Right lobe of liver (tissue), 6 donors: Measurements from ENCODE around the gene ZDHHC14. TPM values are rescaled to one million over a fixed set of nuclear protein-coding genes. Genes with fewer than 3 reads are reported as not detected.
"Not testable (repeated sequence)": the region's sequence is repeated elsewhere in the genome, so short reads cannot be mapped to it uniquely, and the experiment has no call there.

ENCODE experiments used
- ATAC-seq, 4 donors: fragments of 200-7000 bp; cut with Tn5 transposase; one replicate each; pipeline ENCODE4 v1.9.1; 2020; ENCODE audit warnings: mild to moderate bottlenecking in 4 of 4, moderate library complexity in 4 of 4
- DNase-seq, 3 donors: peaks; one replicate each; pipeline ENCODE4 v3.0.0-alpha.2; 2020
- H3K27ac ChIP-seq, 3 donors: fragments of 200-600 bp; one replicate each; pipeline ENCODE4 v1.8.0; 2022
- H3K27me3 ChIP-seq, 2 donors: fragments of 200-600 bp; one replicate each; pipeline ENCODE4 v1.8.0; 2022
- H3K36me3 ChIP-seq, 4 donors: fragments of 200-600 bp; sonication (generic) in 1 of 4; one replicate each; pipeline versions ENCODE4 v1.5.1 to v1.8.0; 2017 to 2022; ENCODE audit warnings: control low read depth in 1 of 4
- H3K4me1 ChIP-seq, 4 donors: fragments of 200-600 bp; sonication (generic) in 1 of 4; one replicate each; pipeline versions ENCODE4 v1.5.1 to v1.8.0; 2017 to 2022; ENCODE audit warnings: control low read depth in 1 of 4
- H3K4me3 ChIP-seq, 3 donors: fragments of 200-600 bp; one replicate each; pipeline ENCODE4 v1.8.0; 2022
- H3K9me3 ChIP-seq, 4 donors: fragments of 200-600 bp; sonication (generic) in 1 of 4; one replicate each; pipeline versions ENCODE4 v1.5.1 to v1.8.0; 2017 to 2022; ENCODE audit warnings: control low read depth in 1 of 4
- POLR2A ChIP-seq: fragments of 450-650 bp; IDR thresholded peaks from one replicate; pipeline ENCODE4 v1.6.1; 2017; ENCODE audit warnings: antibody characterized with exemption, mild to moderate bottlenecking
- WGBS: methylation state at CpG from one replicate; pipeline ENCODE4 v1.1.6; 2018; ENCODE audit warnings: low coverage, low lambda C conversion rate; ENCODE audit not compliant: insufficient coverage; ENCODE audit errors: missing lambda C conversion rate; 5-methylcytosine and 5-hydroxymethylcytosine counted together
- intact Hi-C, 2 donors: fragments of 100-400 bp; cut with DNase I; formaldehyde crosslinking; loops; one replicate each; pipeline versions ENCODE4 v1.11.2 to v1.14.1; 2022
- total RNA-seq, 6 experiments: library from RNA; depleted of rRNA in 2 of 6; stranded (reverse); fragments of >200 nt in 2 of 6; fragmentation: NEBNext Ultra II Directional in 3 of 6; extraction: Animal tissue kit (Norgen Biotek cat#: 25700) in 3 of 6; gene quantifications; one replicate each; pipeline versions ENCODE4 v1.1.0 to v1.2.4, GENCODE V29; 2016 to 2023
- TF ChIP-seq, protein P1 (sequence below), 4 donors: fragments of 200-600 bp in 3 of 4; fragments of 450-650 bp in 1 of 4; IDR thresholded peaks; one replicate each; pipeline versions ENCODE4 v1.5.1 to v1.8.0; 2016 to 2022; ENCODE audit warnings: antibody characterized with exemption in 4 of 4, mild to moderate bottlenecking in 2 of 4
- donor health status: DM: no; HTN: yes; CAD: no.
- donor health status: DM: no; HTN: no; CAD: no.
- donor health status: DM: no; HTN: no; CAD: no.
- donor health status: DM: no; HTN: yes; CAD: no.
- donor health status: DM: no; HTN: yes; CAD: no.

Gene ZDHHC14
- total RNA-seq, 6 experiments from 2014 or later: 7.3 to 13.0 (median 10.3) TPM

DNA sequence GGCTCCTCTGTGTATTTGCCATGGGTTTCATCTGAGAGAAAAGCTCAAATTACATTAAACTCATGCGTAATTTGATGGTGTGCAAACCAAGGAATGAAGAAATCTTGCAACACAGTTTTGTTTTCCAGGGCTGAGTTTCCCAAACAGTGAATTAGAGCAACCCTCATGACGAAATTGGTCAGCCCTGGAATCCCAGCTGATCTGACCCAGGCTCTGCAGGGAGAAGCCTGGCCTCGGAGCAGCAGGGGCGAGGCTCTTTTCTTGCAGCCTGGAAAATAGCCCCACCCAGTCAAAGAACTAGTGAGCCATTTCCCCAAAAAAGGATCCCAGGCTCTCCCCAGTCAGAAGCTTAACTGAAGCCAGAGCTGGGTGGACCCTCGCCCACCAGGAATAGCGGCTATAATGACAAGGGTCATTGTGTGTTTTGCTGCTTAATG lies 334.8 kb downstream of the ZDHHC14 start:
- H3K9me3 ChIP-seq: no peaks in the 10 kb centered on the region
- ATAC-seq: peak; percentile 61 to 82 (median 74)
- 58% methylated on average over 3 of the region's 6 CpGs for WGBS
- H3K4me1 ChIP-seq: no peaks in the 10 kb centered on the region
- no peaks in the 10 kb centered on the region for H3K36me3 ChIP-seq
- TF ChIP-seq POLR2A: no peak
- TF ChIP-seq, protein P1, sequence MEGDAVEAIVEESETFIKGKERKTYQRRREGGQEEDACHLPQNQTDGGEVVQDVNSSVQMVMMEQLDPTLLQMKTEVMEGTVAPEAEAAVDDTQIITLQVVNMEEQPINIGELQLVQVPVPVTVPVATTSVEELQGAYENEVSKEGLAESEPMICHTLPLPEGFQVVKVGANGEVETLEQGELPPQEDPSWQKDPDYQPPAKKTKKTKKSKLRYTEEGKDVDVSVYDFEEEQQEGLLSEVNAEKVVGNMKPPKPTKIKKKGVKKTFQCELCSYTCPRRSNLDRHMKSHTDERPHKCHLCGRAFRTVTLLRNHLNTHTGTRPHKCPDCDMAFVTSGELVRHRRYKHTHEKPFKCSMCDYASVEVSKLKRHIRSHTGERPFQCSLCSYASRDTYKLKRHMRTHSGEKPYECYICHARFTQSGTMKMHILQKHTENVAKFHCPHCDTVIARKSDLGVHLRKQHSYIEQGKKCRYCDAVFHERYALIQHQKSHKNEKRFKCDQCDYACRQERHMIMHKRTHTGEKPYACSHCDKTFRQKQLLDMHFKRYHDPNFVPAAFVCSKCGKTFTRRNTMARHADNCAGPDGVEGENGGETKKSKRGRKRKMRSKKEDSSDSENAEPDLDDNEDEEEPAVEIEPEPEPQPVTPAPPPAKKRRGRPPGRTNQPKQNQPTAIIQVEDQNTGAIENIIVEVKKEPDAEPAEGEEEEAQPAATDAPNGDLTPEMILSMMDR (IDR thresholded peaks at IDR 0.05): no peak
- no peak overlapping the region for H3K27ac ChIP-seq
- H3K4me3 ChIP-seq: no peak overlapping the region
- DNase-seq: peak in 2 of 3 donors; percentile 27 to 54
- H3K27me3 ChIP-seq: no peaks in the 10 kb centered on the region
- intact Hi-C loops: no loop called here

- WGBS: 73% methylated on average over 12 of the region's 12 CpGs
- Histone ChIP-seq H3K9me3 (no peaks in the 10 kb centered on the region), H3K4me3 (no peak overlapping the region), H3K36me3 (no peaks in the 10 kb centered on the region), H3K27ac (no peak overlapping the region), H3K27me3 (no peaks in the 10 kb centered on the region), H3K4me1 (no peaks in the 10 kb centered on the region)
- intact Hi-C loops: no loop called here
- DNase-seq: no peak
- ATAC-seq: no peak
- TF ChIP-seq, protein P1 (IDR thresholded peaks at IDR 0.05): no peak
- TF ChIP-seq POLR2A: no peak
Measured at GRCh38 chr6:157716251-157716995, 335.4 kb downstream of the ZDHHC14 start.

- no peak for ATAC-seq
- no peak for DNase-seq
- no peaks in the 10 kb centered on the region for H3K27me3 ChIP-seq
Measured at GRCh38 chr6:157717340-157717748, 336.4 kb downstream of the ZDHHC14 start.

DNA sequence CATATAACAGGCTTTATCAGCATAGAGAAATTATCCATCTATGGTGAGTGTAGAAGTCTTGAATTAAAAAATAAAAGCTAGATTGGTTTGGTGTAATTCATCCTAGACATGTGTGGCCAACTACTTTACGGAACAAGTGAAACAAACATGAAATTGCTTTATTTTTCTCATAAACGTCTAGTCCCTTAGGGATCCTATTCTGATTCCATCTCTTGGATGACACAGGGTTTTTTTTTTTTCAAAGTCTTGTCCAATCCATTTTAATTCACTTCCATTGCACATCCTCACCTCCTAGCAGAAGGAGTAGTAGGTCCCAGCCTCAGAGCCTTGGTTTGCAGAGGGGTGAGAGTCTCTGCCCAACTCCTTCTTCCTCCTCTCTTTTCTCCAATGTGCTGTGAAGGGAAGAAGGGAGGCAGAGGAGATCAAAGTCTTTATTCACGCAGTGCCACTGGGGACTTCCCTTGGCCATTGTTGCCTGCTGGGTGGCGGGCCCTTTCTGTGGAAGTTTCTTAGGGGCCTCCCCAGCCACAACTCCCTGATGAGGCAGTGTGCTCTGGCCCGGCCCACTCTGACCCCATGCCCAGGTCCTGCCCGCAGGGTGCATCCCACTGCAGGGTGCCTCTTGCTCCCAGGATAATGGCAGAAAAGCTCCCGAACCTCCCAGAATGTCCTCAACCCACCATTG lies 337.7 kb downstream of the ZDHHC14 start:
- intact Hi-C loops: no loop called here
- 74% methylated on average over 3 of the region's 7 CpGs for WGBS
- DNase-seq (no peak), ATAC-seq (no peak)
- no peaks in the 10 kb centered on the region for H3K36me3 ChIP-seq
- H3K27ac ChIP-seq: no peak overlapping the region
- no peaks in the 10 kb centered on the region for H3K4me1 ChIP-seq
- no peaks in the 10 kb centered on the region for H3K9me3 ChIP-seq
- H3K27me3 ChIP-seq: no peaks in the 10 kb centered on the region
- H3K4me3 ChIP-seq: no peak overlapping the region
- TF ChIP-seq POLR2A: no peak
- TF ChIP-seq, protein P1 (IDR thresholded peaks at IDR 0.05): no peak

More at GRCh38 chr6:157717340-157717748, 336.4 kb downstream of the ZDHHC14 start:
- intact Hi-C loops: no loop called here
- no peak for TF ChIP-seq POLR2A
- TF ChIP-seq, protein P1 (IDR thresholded peaks at IDR 0.05): no peak
- WGBS: 76% methylated on average over 7 of the region's 7 CpGs
- Histone ChIP-seq H3K27ac (no peak overlapping the region), H3K4me3 (no peak overlapping the region), H3K36me3 (no peaks in the 10 kb centered on the region), H3K9me3 (no peaks in the 10 kb centered on the region), H3K4me1 (no peaks in the 10 kb centered on the region)

GRCh38 chr6:157720964-157721363 lies 340.0 kb downstream of the ZDHHC14 start:
- H3K36me3 ChIP-seq, intact Hi-C loops, H3K27me3 ChIP-seq, ATAC-seq, H3K4me3 ChIP-seq, H3K4me1 ChIP-seq, H3K27ac ChIP-seq, DNase-seq, H3K9me3 ChIP-seq: not testable (repeated sequence)
- 60% methylated on average over 1 of the region's 6 CpGs for WGBS
